NCI-H82 treated with DMSO at 0.1 percent for 48 hours (cell line): Measurements from ENCODE around the gene EMILIN2.
"Not testable (repeated sequence)": the region's sequence is repeated elsewhere in the genome, so short reads cannot be mapped to it uniquely, and the experiment has no call there.

ENCODE experiments used
- DNase-seq: peaks from one replicate; lab custom pipeline; 2025; ENCODE audit not compliant: unreplicated experiment; lab: John Stamatoyannopoulos, UW

The EMILIN2 gene

GRCh38 chr18:2846636-2847316 lies at the start of gene EMILIN2:
Gene EMILIN2 (plus strand): TSS chr18:2847006. CDS start chr18:2847189, 183 bp downstream.
- DNase-seq: no peak

- no peak for DNase-seq
Observed at GRCh38 chr18:2797951-2798350, 48.9 kb upstream of the EMILIN2 start.

- no peak for DNase-seq
Observed at GRCh38 chr18:2799369-2799768, 47.4 kb upstream of the EMILIN2 start.

- peak; percentile 12 for DNase-seq
Observed at GRCh38 chr18:2805970-2806943, 40.5 kb upstream of the EMILIN2 start.

GRCh38 chr18:2808640-2809039 lies 38.2 kb upstream of the EMILIN2 start:
- not testable (repeated sequence) for DNase-seq

GRCh38 chr18:2809666-2810183 lies 37.1 kb upstream of the EMILIN2 start:
- not testable (repeated sequence) for DNase-seq

- DNase-seq: no peak
Observed at GRCh38 chr18:2811416-2811815, 35.4 kb upstream of the EMILIN2 start.

- no peak for DNase-seq
Observed at GRCh38 chr18:2814928-2815327, 31.9 kb upstream of the EMILIN2 start.

- no peak for DNase-seq
Observed at GRCh38 chr18:2818281-2818680, 28.5 kb upstream of the EMILIN2 start.

- DNase-seq: no peak
Observed at GRCh38 chr18:2821695-2822094, 25.1 kb upstream of the EMILIN2 start.

- no peak for DNase-seq
Observed at GRCh38 chr18:2822213-2822921, 24.4 kb upstream of the EMILIN2 start.

- no peak for DNase-seq
Observed at GRCh38 chr18:2823202-2823601, 23.6 kb upstream of the EMILIN2 start.

GRCh38 chr18:2823966-2824365 lies 22.8 kb upstream of the EMILIN2 start:
- DNase-seq: no peak

GRCh38 chr18:2824865-2825264 lies 21.9 kb upstream of the EMILIN2 start:
- no peak for DNase-seq

- no peak for DNase-seq
Observed at GRCh38 chr18:2825613-2826175, 21.1 kb upstream of the EMILIN2 start.

GRCh38 chr18:2826581-2826980 lies 20.2 kb upstream of the EMILIN2 start:
- no peak for DNase-seq

GRCh38 chr18:2827061-2827460 lies 19.7 kb upstream of the EMILIN2 start:
- no peak for DNase-seq

- not testable (repeated sequence) for DNase-seq
Observed at GRCh38 chr18:2836118-2836517, 10.7 kb upstream of the EMILIN2 start.

GRCh38 chr18:2837290-2837689 lies 9.5 kb upstream of the EMILIN2 start:
- DNase-seq: not testable (repeated sequence)

- DNase-seq: no peak
Observed at GRCh38 chr18:2839202-2839601, 7.6 kb upstream of the EMILIN2 start.

- no peak for DNase-seq
Observed at GRCh38 chr18:2840521-2840920, 6.3 kb upstream of the EMILIN2 start.
